DND-41 (cell line): ENCODE data around the gene PRKCA.

Experiments used
- EZH2 ChIP-seq: IDR thresholded peaks from 3 replicates; pipeline ENCODE4 v1.6.1; 2012; ENCODE audit warnings: borderline replicate concordance, low read depth, mild to moderate bottlenecking, moderate library complexity, low read length, inconsistent platforms; ENCODE audit not compliant: severe bottlenecking
- TF ChIP-seq, protein P1 (sequence below): IDR thresholded peaks from 2 replicates; pipeline ENCODE4 v1.5.1; 2012; ENCODE audit warnings: borderline replicate concordance, low read length, moderate library complexity, mild to moderate bottlenecking; ENCODE audit not compliant: poor library complexity, severe bottlenecking; ENCODE audit errors: extremely low read depth

DNA sequence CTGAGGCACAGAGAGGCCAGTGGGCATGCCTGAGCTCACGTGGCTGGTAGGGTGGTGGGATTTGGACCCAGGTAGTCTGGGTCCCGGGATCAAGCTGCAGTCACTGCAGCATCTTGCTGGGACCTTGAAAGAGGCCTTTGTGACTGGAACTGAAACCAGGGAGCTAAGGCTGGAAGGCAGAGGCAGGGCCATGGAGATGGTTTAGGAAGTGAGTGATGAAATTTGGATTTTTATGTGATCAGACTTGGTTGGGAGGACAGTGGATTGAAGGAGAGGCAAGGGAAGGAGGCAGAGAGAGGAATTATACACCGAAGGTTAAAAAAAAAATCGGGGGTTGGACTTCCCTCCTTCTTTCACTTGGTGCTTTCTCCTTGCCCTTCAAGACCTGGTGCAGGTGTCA, 277.1 kb downstream of the PRKCA start:
- TF ChIP-seq, protein P1, sequence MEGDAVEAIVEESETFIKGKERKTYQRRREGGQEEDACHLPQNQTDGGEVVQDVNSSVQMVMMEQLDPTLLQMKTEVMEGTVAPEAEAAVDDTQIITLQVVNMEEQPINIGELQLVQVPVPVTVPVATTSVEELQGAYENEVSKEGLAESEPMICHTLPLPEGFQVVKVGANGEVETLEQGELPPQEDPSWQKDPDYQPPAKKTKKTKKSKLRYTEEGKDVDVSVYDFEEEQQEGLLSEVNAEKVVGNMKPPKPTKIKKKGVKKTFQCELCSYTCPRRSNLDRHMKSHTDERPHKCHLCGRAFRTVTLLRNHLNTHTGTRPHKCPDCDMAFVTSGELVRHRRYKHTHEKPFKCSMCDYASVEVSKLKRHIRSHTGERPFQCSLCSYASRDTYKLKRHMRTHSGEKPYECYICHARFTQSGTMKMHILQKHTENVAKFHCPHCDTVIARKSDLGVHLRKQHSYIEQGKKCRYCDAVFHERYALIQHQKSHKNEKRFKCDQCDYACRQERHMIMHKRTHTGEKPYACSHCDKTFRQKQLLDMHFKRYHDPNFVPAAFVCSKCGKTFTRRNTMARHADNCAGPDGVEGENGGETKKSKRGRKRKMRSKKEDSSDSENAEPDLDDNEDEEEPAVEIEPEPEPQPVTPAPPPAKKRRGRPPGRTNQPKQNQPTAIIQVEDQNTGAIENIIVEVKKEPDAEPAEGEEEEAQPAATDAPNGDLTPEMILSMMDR = no peak
- TF ChIP-seq EZH2 = no peak
